Activated naive CD8-positive, alpha-beta T cell treated with anti-CD3 and anti-CD28 coated beads, Interleukin-2, amount 50 U/mL, for 24 hours (primary cell): ENCODE data around the gene IZUMO4.

Experiments used
- ATAC-seq: fragments of 150-1000 bp; cut with Tn5 transposase; one replicate; pipeline ENCODE4 v1.10.0; 2021
- DNase-seq: peaks from one replicate; pipeline ENCODE4 v3.0.0; 2021
- H3K27ac Mint-ChIP-seq: one replicate; pipeline ENCODE4 v1.8.0; 2021; ENCODE audit warnings: mild to moderate bottlenecking, mixed read lengths
- H3K27me3 Mint-ChIP-seq: one replicate; pipeline ENCODE4 v1.8.0; 2021; ENCODE audit warnings: mixed read lengths
- H3K36me3 Mint-ChIP-seq: one replicate; pipeline ENCODE4 v1.8.0; 2021; ENCODE audit warnings: low read depth, mixed read lengths
- H3K4me1 Mint-ChIP-seq: one replicate; pipeline ENCODE4 v1.8.0; 2021; ENCODE audit warnings: mixed read lengths
- H3K4me3 Mint-ChIP-seq: one replicate; pipeline ENCODE4 v1.8.0; 2021; ENCODE audit warnings: mild to moderate bottlenecking, moderate library complexity, mixed read lengths
- H3K9me3 Mint-ChIP-seq: one replicate; pipeline ENCODE4 v1.8.0; 2021; ENCODE audit warnings: mixed read lengths

IZUMO4 gene

DNA sequence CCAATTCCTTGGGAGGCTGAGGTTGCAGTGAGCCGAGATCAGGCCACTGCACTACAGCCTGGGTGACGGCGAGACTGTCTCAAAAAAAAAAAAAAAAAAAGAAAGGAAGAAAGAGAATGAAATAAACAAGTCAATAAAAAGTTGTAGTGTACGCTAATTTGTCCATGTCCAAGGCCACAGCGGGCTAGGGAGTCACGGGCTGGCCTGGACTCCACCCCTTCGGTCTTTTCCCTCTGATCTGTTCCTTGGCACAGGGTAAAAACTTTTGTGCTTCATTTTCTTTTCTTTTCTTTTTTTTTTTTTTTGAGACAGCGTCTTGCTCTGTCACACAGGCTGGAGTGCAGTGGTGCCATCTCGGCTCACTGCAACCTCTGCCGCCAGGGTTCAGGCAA, 26.3 kb upstream of the IZUMO4 start:
- no peak overlapping the region for H3K27ac Mint-ChIP-seq
- no peak for ATAC-seq
- no peak overlapping the region for H3K4me3 Mint-ChIP-seq
- H3K9me3 Mint-ChIP-seq = no peaks in the 10 kb centered on the region
- peaks cover 35% of the 10 kb centered on the region for H3K36me3 Mint-ChIP-seq
- no peaks in the 10 kb centered on the region for H3K27me3 Mint-ChIP-seq
- H3K4me1 Mint-ChIP-seq = peaks cover 11% of the 10 kb centered on the region
- DNase-seq = no peak

DNA sequence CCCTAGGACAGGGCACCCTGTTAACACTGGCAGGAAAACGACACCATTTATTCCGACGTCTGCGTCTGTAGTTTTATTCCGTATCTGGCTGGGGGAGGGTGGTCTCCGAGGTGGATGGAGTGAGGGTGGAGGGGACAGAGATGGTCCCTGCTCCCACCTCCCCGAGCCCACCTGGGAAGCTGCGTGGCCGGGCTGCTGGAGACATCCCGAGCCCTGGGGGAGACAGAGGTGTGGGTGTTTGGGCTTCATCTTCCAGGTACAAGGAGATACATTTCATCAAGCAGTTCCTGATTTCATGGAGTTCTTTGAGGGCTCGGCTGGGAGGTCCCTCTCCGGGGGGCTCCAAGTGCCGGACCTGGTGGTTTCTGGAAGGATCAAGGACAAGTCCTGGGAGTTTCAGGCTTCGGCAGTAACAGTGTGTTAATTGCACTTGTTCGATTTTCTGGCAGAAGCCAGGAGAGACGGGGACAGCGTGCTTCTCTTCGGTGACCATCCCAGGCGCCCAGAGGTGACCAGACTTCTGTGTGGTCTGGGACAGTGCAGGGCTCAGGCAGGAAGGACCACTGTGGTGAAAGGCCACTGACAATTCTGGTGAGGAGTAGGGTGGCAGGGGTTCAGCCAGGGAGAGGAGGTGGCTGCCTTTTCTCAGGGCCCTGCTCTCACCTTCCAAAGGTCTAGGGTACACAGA, 25.6 kb upstream of the IZUMO4 start:
- H3K27ac Mint-ChIP-seq = peak overlapping the region; percentile 57
- ATAC-seq (no peak), DNase-seq (no peak)
- peaks cover 40% of the 10 kb centered on the region for H3K36me3 Mint-ChIP-seq
- H3K4me1 Mint-ChIP-seq = peaks cover 11% of the 10 kb centered on the region
- no peaks in the 10 kb centered on the region for H3K27me3 Mint-ChIP-seq
- no peak overlapping the region for H3K4me3 Mint-ChIP-seq
- H3K9me3 Mint-ChIP-seq = no peaks in the 10 kb centered on the region

DNA sequence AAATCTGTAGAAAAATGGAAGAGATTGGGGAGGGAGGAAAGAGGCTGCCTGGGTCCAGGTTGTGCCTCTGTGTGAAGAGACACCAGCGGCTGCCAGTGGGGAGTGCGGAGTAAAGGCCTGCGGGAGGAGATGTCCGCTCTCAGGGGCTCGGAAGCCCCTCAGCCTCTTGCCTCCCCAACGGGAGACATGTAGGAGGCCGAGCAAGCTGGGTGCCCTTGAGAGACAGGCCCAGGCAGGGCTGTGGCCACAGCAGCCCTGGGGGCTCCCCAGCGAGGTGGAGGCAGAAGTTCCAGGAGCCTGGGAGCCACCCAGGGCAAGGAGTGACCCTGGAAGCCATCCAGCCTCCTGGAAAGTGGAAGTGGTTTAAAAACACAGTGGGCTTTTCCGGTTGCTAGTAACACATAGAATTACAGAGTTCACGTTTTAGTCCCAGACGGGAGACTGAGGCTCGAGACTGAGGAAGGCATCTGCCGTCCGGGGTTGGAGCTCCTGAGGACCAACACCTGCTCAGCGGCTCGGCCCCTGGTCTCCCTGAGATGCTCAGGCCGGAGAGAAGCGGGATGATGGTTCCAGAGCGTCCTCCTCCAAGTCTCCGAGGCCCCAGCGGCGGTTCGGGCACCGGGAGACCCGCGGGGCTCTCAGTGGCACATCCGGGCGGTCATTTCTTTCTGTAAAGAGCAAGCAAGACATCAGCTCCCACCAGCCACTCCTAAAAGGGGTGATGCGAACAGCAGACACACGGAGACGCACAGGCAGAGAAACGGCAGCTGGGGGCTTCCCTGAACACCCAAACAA, 23.8 kb upstream of the IZUMO4 start:
- Mint-ChIP-seq H3K36me3 (peaks cover 51% of the 10 kb centered on the region), H3K4me1 (peaks cover 11% of the 10 kb centered on the region)
- ATAC-seq = no peak

DNA sequence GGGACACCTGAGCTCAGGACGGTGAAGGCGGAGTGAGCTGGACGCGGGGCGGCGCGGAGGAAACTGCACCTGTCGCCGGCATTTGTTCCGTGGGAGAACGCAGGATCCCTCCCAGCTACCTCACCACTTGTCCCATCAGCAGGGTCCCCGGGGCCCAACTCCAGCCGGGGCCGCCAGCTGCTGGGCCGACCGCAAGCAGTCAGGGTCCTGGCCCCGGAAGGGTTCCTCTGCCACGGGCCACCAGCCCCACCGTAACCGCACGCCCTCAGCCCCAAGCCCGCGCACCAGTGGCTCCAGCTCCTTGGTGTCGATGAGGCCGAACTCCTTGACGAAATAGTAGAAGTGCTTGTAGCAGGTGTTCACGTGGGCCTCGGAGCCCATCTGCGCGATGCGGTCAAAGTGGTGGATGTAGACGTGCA, 20.2 kb upstream of the IZUMO4 start:
- Mint-ChIP-seq H3K4me1 (peaks cover 29% of the 10 kb centered on the region), H3K4me3 (no peak overlapping the region), H3K36me3 (peaks cover 68% of the 10 kb centered on the region), H3K9me3 (no peaks in the 10 kb centered on the region), H3K27ac (no peak overlapping the region), H3K27me3 (no peaks in the 10 kb centered on the region)
- DNase-seq (no peak), ATAC-seq (no peak)

More for the DNA sequence above, 23.8 kb upstream of the IZUMO4 start:
- no peaks in the 10 kb centered on the region for H3K9me3 Mint-ChIP-seq
- no peaks in the 10 kb centered on the region for H3K27me3 Mint-ChIP-seq
- peak overlapping the region; percentile 29 for H3K27ac Mint-ChIP-seq
- no peak for DNase-seq
- H3K4me3 Mint-ChIP-seq = no peak overlapping the region

DNA sequence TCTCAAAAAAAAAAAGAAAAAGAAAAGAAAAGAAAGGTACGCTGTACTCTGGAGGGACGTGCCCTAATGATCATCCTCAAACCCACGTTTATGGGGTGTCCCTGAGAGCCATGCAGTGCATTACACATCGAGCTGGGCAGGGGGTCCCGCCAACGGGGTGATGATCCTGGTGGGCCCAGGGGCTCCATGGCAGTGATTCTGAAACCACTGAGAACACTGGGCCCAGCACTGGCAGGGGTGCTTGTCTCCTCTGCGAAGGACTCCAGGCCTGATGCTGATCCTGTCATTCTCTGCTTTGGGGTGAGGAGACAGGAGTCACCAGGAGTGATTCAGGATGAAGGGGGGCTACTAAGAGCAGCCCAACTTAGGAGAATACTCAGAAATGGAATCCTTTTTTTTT, 19.3 kb upstream of the IZUMO4 start:
- DNase-seq (no peak), ATAC-seq (no peak)
- H3K36me3 Mint-ChIP-seq = peaks cover 67% of the 10 kb centered on the region
- no peak overlapping the region for H3K4me3 Mint-ChIP-seq
- H3K27ac Mint-ChIP-seq = no peak overlapping the region
- H3K4me1 Mint-ChIP-seq = peaks cover 38% of the 10 kb centered on the region
- H3K9me3 Mint-ChIP-seq = no peaks in the 10 kb centered on the region
- no peaks in the 10 kb centered on the region for H3K27me3 Mint-ChIP-seq

DNA sequence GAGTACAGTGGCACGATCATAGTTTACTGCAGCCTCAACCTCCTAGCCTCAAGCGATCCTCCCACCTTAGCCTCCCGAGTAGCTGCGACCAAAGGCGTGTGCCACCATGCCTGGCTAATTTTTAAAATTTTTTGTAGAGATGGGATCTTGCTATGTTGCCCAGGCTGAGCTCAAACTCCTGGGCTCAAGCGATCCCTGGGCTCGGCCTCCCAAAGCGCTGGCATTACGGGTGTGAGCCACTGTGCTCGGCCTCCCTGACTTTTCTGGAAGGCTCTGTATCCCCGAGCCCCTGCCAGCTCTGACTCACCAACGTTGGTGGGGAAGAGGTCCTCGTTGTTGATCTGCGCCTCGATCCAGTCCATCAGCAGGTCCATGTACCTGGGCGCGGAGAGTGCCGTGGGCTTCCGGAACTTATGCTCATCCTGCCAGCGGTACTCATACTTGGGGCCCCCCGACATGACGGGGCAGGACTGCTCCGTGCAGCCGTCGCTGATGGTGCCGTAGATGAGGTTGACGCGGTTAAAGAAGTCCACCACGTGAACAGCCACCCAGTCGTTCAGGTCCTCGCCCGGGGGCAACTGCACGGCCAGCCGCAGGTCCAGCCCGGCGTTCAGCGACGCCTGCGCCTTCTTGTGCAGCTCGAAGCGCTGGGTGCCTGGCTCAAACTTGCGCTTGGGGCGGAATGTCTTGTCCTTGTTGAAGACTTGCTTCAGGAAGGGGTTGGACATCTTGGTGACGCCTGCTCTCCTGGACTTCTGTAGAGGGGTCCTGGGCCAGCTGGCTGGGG, 18.7 kb upstream of the IZUMO4 start:
- DNase-seq (no peak), ATAC-seq (no peak)
- H3K9me3 Mint-ChIP-seq = no peaks in the 10 kb centered on the region
- H3K36me3 Mint-ChIP-seq = peaks cover 69% of the 10 kb centered on the region
- peaks cover 41% of the 10 kb centered on the region for H3K4me1 Mint-ChIP-seq
- no peak overlapping the region for H3K4me3 Mint-ChIP-seq
- no peaks in the 10 kb centered on the region for H3K27me3 Mint-ChIP-seq
- peak overlapping the region; percentile 64 for H3K27ac Mint-ChIP-seq

DNA sequence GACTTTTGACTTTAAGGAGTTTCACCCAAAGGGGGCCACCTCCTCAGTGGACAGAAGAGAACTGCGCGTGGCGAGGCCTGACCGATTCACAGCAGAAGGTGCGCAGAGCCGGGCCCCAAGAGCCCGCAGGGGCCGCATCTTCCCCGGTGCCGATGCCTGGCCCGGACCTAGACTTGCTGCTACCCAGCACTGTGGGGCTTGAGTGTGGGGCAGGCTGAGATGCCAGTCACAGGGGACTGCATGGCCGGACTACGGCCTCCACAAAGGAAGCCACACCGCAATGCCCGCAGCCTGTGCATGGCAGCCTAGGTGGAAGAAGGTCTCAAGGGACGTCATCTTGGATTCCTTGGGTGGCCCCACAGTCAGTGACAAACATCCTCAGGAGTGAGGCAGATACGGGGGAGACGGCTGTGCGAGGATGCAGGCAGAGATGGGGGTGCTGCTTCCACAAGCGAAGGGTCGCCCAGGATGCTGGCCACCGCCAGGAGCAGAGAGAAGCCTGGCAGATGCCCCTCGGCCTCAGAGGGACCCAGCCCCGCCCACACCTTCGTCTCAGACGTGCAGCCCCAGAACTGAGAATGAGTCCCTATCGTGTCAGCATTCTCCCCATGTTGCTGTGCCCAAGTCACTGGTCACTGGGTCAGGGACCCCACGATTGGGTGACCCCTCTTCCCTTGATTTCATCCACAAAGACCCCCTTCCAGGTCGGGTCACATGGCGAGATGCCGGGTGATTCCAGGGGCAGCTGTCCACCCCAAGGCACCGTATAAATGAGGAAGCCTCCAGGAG, 17.4 kb upstream of the IZUMO4 start:
- no peak for ATAC-seq
- Mint-ChIP-seq H3K9me3 (no peaks in the 10 kb centered on the region), H3K27ac (peak overlapping the region; percentile 95), H3K4me1 (peaks cover 38% of the 10 kb centered on the region), H3K36me3 (peaks cover 74% of the 10 kb centered on the region), H3K4me3 (peak overlapping the region; percentile 85), H3K27me3 (no peaks in the 10 kb centered on the region)
- DNase-seq = no peak

DNA sequence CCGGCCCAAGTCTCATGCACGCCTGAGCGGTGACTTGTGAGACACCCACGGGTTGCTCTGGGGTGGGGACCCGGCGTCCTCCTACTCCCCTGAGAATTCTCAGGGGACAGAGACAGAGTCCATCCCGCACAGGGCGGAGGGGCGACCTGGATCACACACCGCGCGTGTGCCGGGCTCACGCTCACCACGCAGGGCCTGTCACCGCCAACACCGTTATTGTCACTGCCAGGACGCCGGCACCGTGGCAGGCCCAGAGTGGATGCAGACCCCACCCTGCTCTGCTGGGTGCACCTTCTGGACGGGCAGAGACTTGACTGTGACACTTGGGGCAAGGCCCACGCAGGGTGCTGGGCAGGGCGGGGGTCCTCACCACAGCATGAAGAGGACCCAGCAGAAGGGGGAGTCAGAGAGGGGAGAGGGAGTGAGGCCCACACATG, 16.8 kb upstream of the IZUMO4 start:
- Mint-ChIP-seq H3K36me3 (peaks cover 73% of the 10 kb centered on the region), H3K27me3 (no peaks in the 10 kb centered on the region), H3K4me3 (peak overlapping the region; percentile 85), H3K9me3 (no peaks in the 10 kb centered on the region), H3K4me1 (peaks cover 36% of the 10 kb centered on the region), H3K27ac (peak overlapping the region; percentile 95)
- no peak for ATAC-seq
- no peak for DNase-seq

DNA sequence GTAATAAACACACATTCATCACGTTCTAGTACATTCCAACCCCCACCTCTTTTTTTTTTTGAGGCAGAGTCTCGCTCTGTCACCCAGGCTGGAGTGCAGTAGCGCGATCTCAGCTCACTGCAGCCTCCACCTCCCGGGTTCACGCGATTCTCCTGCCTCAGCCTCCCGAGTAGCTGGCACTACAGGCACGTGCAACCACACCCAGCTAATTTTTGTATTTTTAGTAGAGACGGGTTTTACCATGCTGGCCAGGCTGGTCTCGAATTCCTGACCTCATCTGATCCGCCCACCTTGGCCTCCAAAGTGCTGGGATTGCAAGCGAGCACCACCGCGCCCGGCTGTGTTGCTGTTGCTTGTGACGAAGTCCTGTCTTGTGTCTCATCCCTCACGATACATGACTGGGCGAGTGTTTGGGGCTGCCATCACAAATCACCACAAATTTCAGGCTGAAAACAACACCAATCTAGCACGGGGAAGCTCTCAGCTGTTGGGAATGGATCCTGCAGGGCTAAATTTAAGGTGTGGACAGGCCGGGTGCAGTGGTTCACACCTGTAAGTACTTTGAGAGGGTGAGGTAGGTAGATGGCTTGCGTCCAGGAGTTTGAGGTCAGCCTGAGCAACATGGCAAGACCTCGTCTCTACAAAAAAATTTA, 16.3 kb upstream of the IZUMO4 start:
- DNase-seq (no peak), ATAC-seq (no peak)
- Mint-ChIP-seq H3K27me3 (peaks cover 2% of the 10 kb centered on the region), H3K4me1 (peaks cover 40% of the 10 kb centered on the region), H3K4me3 (peak overlapping the region; percentile 85), H3K36me3 (peaks cover 72% of the 10 kb centered on the region), H3K27ac (peak overlapping the region; percentile 95), H3K9me3 (no peaks in the 10 kb centered on the region)

DNA sequence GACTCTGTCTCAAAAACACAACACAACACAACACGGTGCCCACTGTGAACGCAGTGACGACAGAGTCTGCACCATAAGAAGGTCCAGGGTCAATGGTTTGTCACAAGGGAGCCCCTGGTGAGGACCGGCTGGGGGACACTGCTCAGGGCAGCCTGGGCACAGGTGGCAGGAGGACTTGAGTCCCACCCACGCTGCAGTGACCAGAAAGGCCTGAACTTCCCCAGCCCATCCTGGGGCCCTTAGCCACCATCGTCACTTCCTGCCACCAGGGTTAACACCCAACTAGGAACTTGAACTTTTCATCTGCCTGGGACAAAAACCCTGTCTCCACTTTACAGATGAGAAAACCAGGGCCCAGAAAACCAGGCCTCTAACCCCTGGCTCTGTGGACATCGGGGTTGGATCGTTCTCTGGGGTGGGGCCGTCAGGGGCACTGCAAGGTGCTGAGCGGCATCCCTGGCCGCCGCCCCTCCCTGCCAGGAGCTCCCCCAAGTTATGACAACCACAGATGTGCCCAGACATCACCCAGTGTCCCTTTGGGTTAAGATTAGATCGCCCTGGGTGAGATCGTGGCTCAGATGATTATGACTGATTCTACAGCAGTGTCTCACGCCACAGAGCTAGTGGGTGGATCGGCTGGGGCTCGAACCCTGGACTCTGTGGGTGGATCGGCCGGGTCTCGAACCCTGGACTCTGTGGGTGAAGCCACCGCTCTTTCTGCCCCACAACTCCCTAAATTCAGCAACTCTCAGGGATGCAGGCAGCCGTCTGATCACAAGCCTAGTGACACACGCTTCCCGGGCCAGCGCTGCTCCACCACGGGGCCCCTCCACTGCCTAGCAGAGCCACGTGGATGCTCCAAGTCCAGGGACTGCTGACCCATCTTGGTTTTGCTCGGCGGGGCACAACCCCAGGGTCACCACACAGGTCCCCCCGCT, 14.6 kb upstream of the IZUMO4 start:
- DNase-seq (peak; percentile 66), ATAC-seq (peak; percentile 29)
- peaks cover 2% of the 10 kb centered on the region for H3K27me3 Mint-ChIP-seq
- H3K36me3 Mint-ChIP-seq = peaks cover 65% of the 10 kb centered on the region
- H3K9me3 Mint-ChIP-seq = no peaks in the 10 kb centered on the region
- H3K4me1 Mint-ChIP-seq = peaks cover 55% of the 10 kb centered on the region
- H3K27ac Mint-ChIP-seq = peak overlapping the region; percentile 95
- peak overlapping the region; percentile 85 for H3K4me3 Mint-ChIP-seq

DNA sequence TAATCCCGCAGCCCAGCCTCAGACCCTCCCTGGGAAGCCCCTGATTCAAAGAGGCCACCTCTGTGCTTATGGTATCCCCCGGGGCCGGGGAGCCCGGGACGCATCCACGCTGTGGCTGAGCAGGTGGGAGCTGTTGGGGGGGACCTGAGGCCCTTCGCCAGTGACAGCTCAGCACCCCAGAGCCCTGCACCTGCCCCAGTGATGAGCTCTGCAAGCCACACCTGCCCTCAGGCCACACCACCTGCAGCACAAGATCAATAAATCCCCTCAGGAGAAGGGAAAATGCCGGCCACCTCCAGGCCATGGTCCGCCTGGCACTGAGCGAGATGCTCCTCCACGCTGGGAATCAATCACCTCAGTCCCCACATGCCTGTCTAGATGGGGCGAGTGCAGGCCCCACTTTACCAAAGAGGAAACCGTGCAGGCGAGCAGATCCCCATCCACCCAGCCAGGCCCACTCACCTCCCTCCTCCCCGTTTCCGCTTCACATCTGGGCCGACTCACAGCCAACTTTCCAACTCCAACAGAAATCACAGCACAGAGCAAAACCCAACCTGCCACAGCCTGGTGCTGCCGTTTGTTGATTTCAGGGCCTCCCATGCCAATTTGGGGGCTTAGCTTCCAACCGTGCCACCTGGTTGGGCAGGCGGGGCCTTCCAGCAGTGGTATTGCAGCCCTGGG, 13.4 kb upstream of the IZUMO4 start:
- ATAC-seq (peak; percentile 28), DNase-seq (peak; percentile 64)
- H3K36me3 Mint-ChIP-seq = peaks cover 62% of the 10 kb centered on the region
- H3K9me3 Mint-ChIP-seq = no peaks in the 10 kb centered on the region
- peak overlapping the region; percentile 85 for H3K4me3 Mint-ChIP-seq
- peak overlapping the region; percentile 95 for H3K27ac Mint-ChIP-seq
- H3K27me3 Mint-ChIP-seq = peaks cover 2% of the 10 kb centered on the region
- H3K4me1 Mint-ChIP-seq = peaks cover 67% of the 10 kb centered on the region

DNA sequence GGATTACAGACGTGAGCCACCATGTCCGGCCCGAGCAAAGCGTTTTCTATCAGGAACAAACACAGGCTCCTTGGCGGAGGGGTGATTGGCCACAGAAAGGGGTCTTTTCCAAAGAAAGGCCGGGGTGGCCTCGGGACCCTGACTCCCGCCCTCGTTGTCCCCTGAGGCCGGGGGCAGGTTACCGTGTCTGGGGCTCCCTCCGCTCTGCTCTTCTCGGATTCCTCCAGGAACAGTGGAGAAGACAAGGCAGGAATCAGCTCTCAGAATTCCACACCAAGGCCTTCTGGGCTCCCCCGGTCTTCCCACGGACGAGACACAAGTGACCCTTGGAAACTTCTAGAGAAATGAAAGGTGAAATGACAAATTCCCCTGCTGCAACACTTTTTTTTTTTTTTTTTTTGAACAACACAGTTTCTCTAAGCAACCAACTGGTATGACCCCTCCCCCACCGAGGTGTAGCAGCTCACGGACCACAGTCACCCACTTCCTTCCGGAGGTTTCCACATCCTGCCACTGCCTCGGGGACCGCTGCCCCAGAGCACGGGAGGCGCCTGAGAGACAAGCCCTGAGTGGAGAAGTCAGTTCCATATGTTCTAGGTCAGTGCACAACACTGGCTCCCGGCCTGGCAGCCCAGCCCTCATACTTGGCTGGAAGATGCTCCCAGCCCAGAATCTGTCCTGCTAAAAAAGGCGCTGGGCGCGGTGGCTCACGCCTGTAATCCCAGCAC, 11.6 kb upstream of the IZUMO4 start:
- Mint-ChIP-seq H3K9me3 (no peaks in the 10 kb centered on the region), H3K27me3 (peaks cover 2% of the 10 kb centered on the region), H3K4me1 (peaks cover 75% of the 10 kb centered on the region), H3K4me3 (peak overlapping the region; percentile 85), H3K36me3 (peaks cover 46% of the 10 kb centered on the region), H3K27ac (peak overlapping the region; percentile 95)
- ATAC-seq (peak; percentile 62), DNase-seq (peak; percentile 94)
